CD4-positive, alpha-beta memory T cell (primary cell): ENCODE measurements around the gene ERCC8. TPM values are rescaled to one million over a fixed set of nuclear protein-coding genes. Genes with fewer than 3 reads are reported as not detected.

ENCODE experiments used
- CTCF ChIA-PET: fragments of 350-600 bp; sonication (Branson Sonifier 250); formaldehyde crosslinking; loops from one replicate; lab custom pipeline; 2021; ENCODE audit warnings: inconsistent platforms; ENCODE audit not compliant: partially characterized antibody; lab: Charles Lee
- POLR2A ChIA-PET: fragments of 350-600 bp; sonication (Branson Sonifier 250); formaldehyde crosslinking; loops from one replicate; lab custom pipeline; 2021; ENCODE audit not compliant: partially characterized antibody; lab: Charles Lee
- DNase-seq, 5 donors: peaks; one replicate each; pipeline versions ENCODE4 v3.0.0 to v3.0.0-alpha.2; 2020 to 2022; ENCODE audit warnings: mixed read lengths in 1 of 5
- H3K27ac ChIP-seq: one replicate; pipeline ENCODE4 v1.7.0; 2013; ENCODE audit warnings: low read depth, low read length
- H3K27me3 ChIP-seq: 2 replicates; pipeline ENCODE4 v1.7.0; 2013; ENCODE audit warnings: mild to moderate bottlenecking, low read length, moderate library complexity; ENCODE audit not compliant: insufficient read depth
- H3K36me3 ChIP-seq: 2 replicates; pipeline ENCODE4 v1.7.0; 2013; ENCODE audit warnings: mild to moderate bottlenecking, low read length, moderate library complexity; ENCODE audit not compliant: insufficient read depth
- H3K4me1 ChIP-seq: 2 replicates; pipeline ENCODE4 v1.7.0; 2013; ENCODE audit warnings: mild to moderate bottlenecking, low read length, moderate library complexity; ENCODE audit not compliant: insufficient read depth
- H3K4me3 ChIP-seq, 2 donors: one replicate each; pipeline ENCODE4 v1.7.0; 2013; ENCODE audit warnings: low read length in 2 of 2, mild to moderate bottlenecking in 1 of 2
- H3K9me3 ChIP-seq, 2 donors: one replicate each; pipeline ENCODE4 v1.7.0; 2013; ENCODE audit warnings: low read length in 2 of 2, control low read depth in 1 of 2; ENCODE audit not compliant: control insufficient read depth in 1 of 2
- H3K27ac Mint-ChIP-seq, 7 donors: one replicate each; pipeline ENCODE4 v1.8.0; 2020 to 2021; ENCODE audit warnings: mixed read lengths in 7 of 7, mild to moderate bottlenecking in 6 of 7, inconsistent platforms in 3 of 7, moderate library complexity in 3 of 7
- H3K27me3 Mint-ChIP-seq, 2 donors: one replicate each; pipeline ENCODE4 v1.8.0; 2020 to 2021; ENCODE audit warnings: mixed read lengths in 2 of 2
- H3K36me3 Mint-ChIP-seq, 2 donors: one replicate each; pipeline ENCODE4 v1.8.0; 2020 to 2021; ENCODE audit warnings: mixed read lengths in 2 of 2, inconsistent platforms in 1 of 2, mild to moderate bottlenecking in 1 of 2
- H3K4me1 Mint-ChIP-seq, 4 donors: one replicate each; pipeline ENCODE4 v1.8.0; 2020 to 2021; ENCODE audit warnings: mixed read lengths in 4 of 4, mild to moderate bottlenecking in 1 of 4
- H3K4me3 Mint-ChIP-seq, 8 donors: one replicate each; pipeline ENCODE4 v1.8.0; 2020 to 2021; ENCODE audit warnings: mixed read lengths in 8 of 8, mild to moderate bottlenecking in 7 of 8, moderate library complexity in 6 of 8, inconsistent platforms in 3 of 8
- H3K9me3 Mint-ChIP-seq, 8 donors: one replicate each; pipeline ENCODE4 v1.8.0; 2020 to 2021; ENCODE audit warnings: mixed read lengths in 8 of 8, mild to moderate bottlenecking in 5 of 8, inconsistent platforms in 3 of 8, moderate library complexity in 1 of 8
- intact Hi-C: fragments of 100-400 bp; cut with micrococcal nuclease; formaldehyde crosslinking; loops from one replicate; pipeline ENCODE4 v1.15.1; 2023
- polyA plus RNA-seq, 2 donors: library from polyadenylated mRNA; unstranded; fragments of 300-500 nt; fragmentation: Illumina TruSeq; gene quantifications; one replicate each; pipeline ENCODE4 v1.2.3, GENCODE V29; 2021
- total RNA-seq, 2 experiments: library from RNA; stranded (reverse); gene quantifications; one replicate each; pipeline ENCODE4 v1.2.3, GENCODE V29; 2021

ERCC8 gene
- total and polyA plus RNA-seq, 4 experiments from 2014 or later: 7.1 to 20.5 (median 9.8) TPM

DNA sequence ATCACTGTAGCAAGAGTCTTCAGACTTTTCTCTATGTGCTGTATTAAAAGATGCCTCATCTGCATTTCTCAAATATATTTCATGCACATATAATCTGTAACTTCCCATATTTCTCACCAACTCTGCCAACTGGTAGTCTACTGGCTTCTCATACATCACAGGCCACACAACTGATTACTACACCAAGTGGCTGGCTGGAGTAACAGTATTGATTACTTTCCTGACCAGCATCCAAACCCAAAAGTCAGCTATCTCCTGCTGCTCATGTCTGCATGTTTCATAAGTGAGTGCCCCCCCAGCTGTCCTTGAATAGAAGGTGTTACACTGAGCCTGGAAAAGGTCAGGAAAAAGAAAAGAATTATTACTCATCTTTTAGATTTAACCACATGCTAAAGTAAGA lies 17.4 kb downstream of the ERCC8 start:
- Histone ChIP-seq H3K36me3 (no peaks in the 10 kb centered on the region), H3K4me1 (no peaks in the 10 kb centered on the region), H3K4me3 (no peak overlapping the region), H3K27me3 (no peaks in the 10 kb centered on the region), H3K9me3 (no peaks in the 10 kb centered on the region), H3K27ac (no peak overlapping the region)
- ChIA-PET POLR2A (no interaction called here), CTCF (interaction anchor here (1.2 to 1.4 kb wide), 2 partner anchors 12 to 21 kb away, joined by 3 to 5 read pairs; no protein-coding TSS in a partner anchor)
- H3K9me3 Mint-ChIP-seq: no peaks in the 10 kb centered on the region
- H3K4me1 Mint-ChIP-seq: peaks cover 0 to 2% (median 0%) of the 10 kb centered on the region in 4 donors
- H3K27me3 Mint-ChIP-seq: no peaks in the 10 kb centered on the region
- H3K4me3 Mint-ChIP-seq: no peak overlapping the region
- intact Hi-C loops: no loop called here
- peak overlapping the region in 1 of 7 donors; percentile 1 for H3K27ac Mint-ChIP-seq
- H3K36me3 Mint-ChIP-seq: peaks cover 20 to 24% of the 10 kb centered on the region in 2 donors
- DNase-seq: no peak

DNA sequence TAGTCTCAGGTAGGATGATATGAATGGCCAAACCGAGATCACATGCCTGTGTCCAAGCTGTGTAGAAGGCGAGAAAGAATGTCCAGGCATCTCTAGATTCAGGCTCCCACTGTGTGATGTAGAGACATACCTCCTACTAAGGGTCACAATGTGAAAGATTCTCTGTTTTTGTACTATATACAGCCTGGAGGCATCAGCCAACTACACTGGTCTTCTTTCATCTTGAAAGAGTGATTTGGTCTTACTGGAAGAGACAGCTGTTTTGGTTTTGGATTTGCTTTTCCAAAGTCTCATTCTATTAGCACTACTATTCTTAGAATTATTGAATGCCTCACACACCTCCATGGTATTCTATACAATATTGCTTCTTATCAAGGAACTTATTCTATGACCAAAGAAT lies 26.4 kb downstream of the ERCC8 start:
- H3K27me3 ChIP-seq: no peaks in the 10 kb centered on the region
- H3K27me3 Mint-ChIP-seq: no peaks in the 10 kb centered on the region
- no peak for DNase-seq
- POLR2A ChIA-PET: no interaction called here
- H3K27ac Mint-ChIP-seq: no peak overlapping the region
- no peaks in the 10 kb centered on the region for H3K4me1 ChIP-seq
- CTCF ChIA-PET: no interaction called here
- intact Hi-C loops: no loop called here
- no peak overlapping the region for H3K4me3 Mint-ChIP-seq
- H3K4me1 Mint-ChIP-seq: no peaks in the 10 kb centered on the region
- H3K9me3 ChIP-seq: no peaks in the 10 kb centered on the region
- no peak overlapping the region for H3K27ac ChIP-seq
- H3K36me3 ChIP-seq: peaks cover 7% of the 10 kb centered on the region
- peaks cover 59 to 62% of the 10 kb centered on the region in 2 donors for H3K36me3 Mint-ChIP-seq
- no peak overlapping the region for H3K4me3 ChIP-seq
- H3K9me3 Mint-ChIP-seq: no peaks in the 10 kb centered on the region

DNA sequence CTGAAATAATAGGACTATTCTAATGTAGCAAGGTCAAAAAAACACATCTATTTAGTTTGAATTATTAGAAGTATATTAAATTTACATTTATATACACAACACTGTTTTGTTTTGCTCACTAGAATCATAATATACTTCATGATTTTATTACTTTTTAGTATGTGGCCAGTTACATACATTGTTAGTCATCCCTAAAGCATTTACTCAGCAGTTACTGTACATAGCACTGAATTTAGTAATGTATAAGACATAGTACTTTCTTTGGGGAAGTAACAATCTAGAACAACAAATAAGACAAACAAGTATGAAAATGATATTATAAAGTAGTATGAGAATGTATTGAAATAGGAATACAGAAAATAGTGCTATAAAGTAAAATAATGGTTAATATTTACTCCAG lies 28.2 kb downstream of the ERCC8 start:
- intact Hi-C loops: no loop called here
- Histone ChIP-seq H3K27ac (no peak overlapping the region), H3K9me3 (no peaks in the 10 kb centered on the region), H3K4me3 (no peak overlapping the region), H3K36me3 (peaks cover 7% of the 10 kb centered on the region), H3K27me3 (no peaks in the 10 kb centered on the region), H3K4me1 (no peaks in the 10 kb centered on the region)
- H3K4me3 Mint-ChIP-seq: no peak overlapping the region
- ChIA-PET CTCF (no interaction called here), POLR2A (no interaction called here)
- H3K36me3 Mint-ChIP-seq: peaks cover 60 to 67% of the 10 kb centered on the region in 2 donors
- H3K4me1 Mint-ChIP-seq: no peaks in the 10 kb centered on the region
- H3K27ac Mint-ChIP-seq: no peak overlapping the region
- no peaks in the 10 kb centered on the region for H3K27me3 Mint-ChIP-seq
- no peaks in the 10 kb centered on the region for H3K9me3 Mint-ChIP-seq
- no peak for DNase-seq

DNA sequence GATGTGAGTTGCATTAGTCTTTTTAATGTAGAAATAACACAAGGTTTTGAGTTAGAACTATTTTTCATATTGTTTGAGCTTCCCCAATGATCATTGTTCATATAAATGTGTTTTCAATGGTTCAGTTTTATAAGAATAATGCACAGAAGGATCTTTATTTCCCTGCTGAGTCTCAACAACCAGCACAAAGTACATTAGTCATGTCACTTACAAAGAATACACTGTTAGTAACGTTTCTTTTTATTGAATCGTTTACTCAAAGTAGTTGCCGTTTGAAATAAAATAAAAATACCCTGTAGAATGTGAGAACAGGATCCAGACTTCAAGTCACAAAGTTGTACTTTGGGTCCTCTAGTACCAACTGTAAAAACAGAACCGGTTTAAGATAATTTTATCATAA lies 41.5 kb downstream of the ERCC8 start:
- CTCF ChIA-PET: no interaction called here
- Histone ChIP-seq H3K36me3 (no peaks in the 10 kb centered on the region), H3K27ac (no peak overlapping the region), H3K27me3 (no peaks in the 10 kb centered on the region), H3K4me1 (no peaks in the 10 kb centered on the region), H3K9me3 (no peaks in the 10 kb centered on the region), H3K4me3 (no peak overlapping the region)
- Mint-ChIP-seq H3K27ac (no peak overlapping the region), H3K27me3 (no peaks in the 10 kb centered on the region), H3K4me1 (peaks cover 0 to 2% (median 0%) of the 10 kb centered on the region in 4 donors), H3K9me3 (no peaks in the 10 kb centered on the region), H3K4me3 (no peak overlapping the region), H3K36me3 (peaks cover 23 to 26% of the 10 kb centered on the region in 2 donors)
- intact Hi-C loops: no loop called here
- POLR2A ChIA-PET: no interaction called here
- DNase-seq: no peak

DNA sequence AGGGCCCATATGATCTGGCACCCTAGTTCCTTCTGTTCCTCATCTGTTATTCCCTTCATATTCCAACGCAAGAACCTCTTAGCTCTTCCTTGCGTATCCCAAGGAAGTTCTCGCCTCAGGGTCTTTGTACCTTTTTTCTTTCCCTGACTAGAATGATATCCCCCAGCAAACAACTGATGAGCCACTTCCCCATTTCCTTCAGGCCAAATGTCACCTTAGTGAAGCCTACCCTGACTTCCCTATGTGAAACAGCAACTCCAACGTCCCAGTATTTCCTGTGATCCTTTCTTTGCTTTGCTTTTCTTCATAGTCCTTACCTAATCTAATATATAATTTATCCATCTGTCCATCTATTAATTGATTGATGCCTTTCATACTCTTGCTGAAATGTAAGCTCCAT lies 47.9 kb downstream of the ERCC8 start:
- no peak overlapping the region for H3K27ac ChIP-seq
- intact Hi-C loops: no loop called here
- POLR2A ChIA-PET: no interaction called here
- CTCF ChIA-PET: no interaction called here
- H3K36me3 Mint-ChIP-seq: peaks cover 49 to 50% of the 10 kb centered on the region in 2 donors
- no peak for DNase-seq
- no peak overlapping the region for H3K4me3 ChIP-seq
- H3K27me3 ChIP-seq: no peaks in the 10 kb centered on the region
- H3K4me1 ChIP-seq: no peaks in the 10 kb centered on the region
- no peaks in the 10 kb centered on the region for H3K27me3 Mint-ChIP-seq
- H3K9me3 Mint-ChIP-seq: peaks cover 0 to 3% (median 0%) of the 10 kb centered on the region in 8 donors
- H3K27ac Mint-ChIP-seq: no peak overlapping the region
- no peaks in the 10 kb centered on the region for H3K36me3 ChIP-seq
- no peaks in the 10 kb centered on the region for H3K9me3 ChIP-seq
- H3K4me1 Mint-ChIP-seq: peaks cover 0 to 2% (median 0%) of the 10 kb centered on the region in 4 donors
- no peak overlapping the region for H3K4me3 Mint-ChIP-seq

DNA sequence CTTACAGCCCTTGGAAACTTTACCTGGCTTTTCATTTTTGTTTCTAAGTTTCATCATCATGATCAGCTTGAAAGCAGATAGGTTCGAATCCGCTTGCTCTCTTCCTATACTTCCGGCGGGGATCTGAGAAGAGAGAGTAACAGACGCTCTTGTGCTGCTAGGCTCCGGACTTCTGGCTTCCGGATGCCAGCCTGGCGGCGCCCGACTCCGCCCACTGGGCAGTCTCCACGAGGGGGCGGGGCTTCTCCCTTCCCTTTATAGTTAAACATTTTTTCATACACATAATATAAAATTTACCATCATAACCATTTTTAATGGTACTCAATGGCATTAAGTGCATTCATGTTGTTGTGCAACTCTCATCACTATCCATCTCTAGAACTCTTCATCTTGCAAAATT lies 51.3 kb downstream of the ERCC8 start:
- Mint-ChIP-seq H3K27me3 (no peaks in the 10 kb centered on the region), H3K27ac (no peak overlapping the region), H3K36me3 (peaks cover 40 to 53% of the 10 kb centered on the region in 2 donors), H3K4me1 (no peaks in the 10 kb centered on the region), H3K4me3 (no peak overlapping the region), H3K9me3 (peaks cover 0 to 3% (median 0%) of the 10 kb centered on the region in 8 donors)
- no peak overlapping the region for H3K27ac ChIP-seq
- ChIA-PET CTCF (no interaction called here), POLR2A (no interaction called here)
- H3K9me3 ChIP-seq: no peaks in the 10 kb centered on the region
- intact Hi-C loops: no loop called here
- no peaks in the 10 kb centered on the region for H3K36me3 ChIP-seq
- H3K4me3 ChIP-seq: no peak overlapping the region
- H3K4me1 ChIP-seq: no peaks in the 10 kb centered on the region
- H3K27me3 ChIP-seq: no peaks in the 10 kb centered on the region
- no peak for DNase-seq

DNA sequence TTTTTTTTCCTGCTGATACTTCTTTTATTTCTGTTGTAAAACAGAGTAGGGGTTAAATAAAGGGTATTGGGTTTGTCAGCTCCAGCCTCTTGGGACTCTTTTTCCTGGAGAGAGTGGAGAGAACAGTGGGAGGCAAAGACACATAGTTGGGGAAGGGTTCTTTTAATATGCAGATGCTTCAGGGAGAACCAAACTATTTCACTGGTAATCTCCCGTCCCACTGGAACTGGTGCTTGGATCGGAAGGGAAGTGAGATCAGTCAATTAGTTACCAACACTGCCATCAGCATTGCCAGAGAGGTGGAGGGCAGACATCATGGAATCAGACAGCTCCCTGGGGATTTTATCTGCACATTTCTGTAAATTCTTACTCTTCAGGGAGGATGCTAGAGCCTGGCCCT lies 53.2 kb downstream of the ERCC8 start:
- POLR2A ChIA-PET: no interaction called here
- H3K4me1 ChIP-seq: no peaks in the 10 kb centered on the region
- DNase-seq: no peak
- CTCF ChIA-PET: no interaction called here
- H3K27me3 ChIP-seq: no peaks in the 10 kb centered on the region
- no peaks in the 10 kb centered on the region for H3K9me3 ChIP-seq
- intact Hi-C loops: no loop called here
- Mint-ChIP-seq H3K4me1 (no peaks in the 10 kb centered on the region), H3K36me3 (peaks cover 33 to 52% of the 10 kb centered on the region in 2 donors), H3K27me3 (no peaks in the 10 kb centered on the region), H3K9me3 (peaks cover 0 to 3% (median 0%) of the 10 kb centered on the region in 8 donors), H3K27ac (no peak overlapping the region), H3K4me3 (no peak overlapping the region)
- no peak overlapping the region for H3K4me3 ChIP-seq
- no peaks in the 10 kb centered on the region for H3K36me3 ChIP-seq
- H3K27ac ChIP-seq: no peak overlapping the region
